GM21619 (cell line): ENCODE measurements around the gene HUNK.

Experiments
- ATAC-seq: cut with Tn5 transposase; IDR thresholded peaks from one replicate; pipeline ENCODE4 v1.9.1; 2021; ENCODE audit not compliant: unreplicated experiment

Gene HUNK

DNA sequence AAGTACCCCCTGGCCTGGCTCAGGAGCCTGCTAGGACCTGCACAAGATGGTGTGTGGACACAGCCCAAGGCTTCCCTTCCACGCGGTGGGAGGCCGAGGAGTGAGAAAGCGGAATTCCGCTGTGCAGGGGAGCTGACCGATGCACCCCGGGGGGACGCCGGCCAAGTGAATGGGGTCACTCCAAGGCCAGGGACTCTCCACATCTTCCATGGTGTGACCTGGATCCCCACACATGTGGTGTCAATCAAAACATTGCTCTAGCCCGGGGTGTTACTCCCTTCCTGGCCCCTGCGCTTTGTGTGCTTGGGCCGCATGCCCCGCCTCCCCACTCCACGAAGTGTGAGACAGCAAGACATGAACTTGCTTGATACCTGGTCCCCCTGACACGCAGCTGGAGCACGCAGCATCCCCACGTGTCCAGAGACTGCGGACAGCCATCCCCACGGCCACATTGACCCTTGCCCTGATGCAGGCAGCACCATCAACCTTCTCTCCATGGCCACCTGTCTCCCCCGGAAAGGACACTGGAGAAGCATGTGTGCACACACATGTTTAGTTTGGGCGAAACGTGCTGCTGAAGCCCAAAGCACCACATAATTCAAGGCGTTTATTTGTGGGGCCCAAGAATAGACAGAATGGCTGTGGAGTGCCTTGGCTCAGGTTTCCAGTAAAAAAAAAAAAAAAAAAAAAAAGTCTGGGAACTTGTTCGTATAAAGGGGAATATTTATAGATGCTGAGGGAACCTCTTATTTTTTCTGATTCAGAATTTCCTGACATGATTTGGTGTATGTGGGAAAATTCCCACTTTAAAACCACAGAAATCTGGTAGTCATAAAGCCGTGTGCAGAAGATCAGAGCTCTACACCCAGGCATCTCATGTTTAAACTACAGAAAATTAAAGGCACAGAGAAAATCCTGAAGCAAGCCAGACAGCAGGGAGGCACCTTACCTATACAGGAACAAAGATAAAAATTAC, 171.7 kb downstream of the HUNK start:
- no peak for ATAC-seq

GRCh38 chr21:32046191-32046590, 173.4 kb downstream of the HUNK start:
- no peak for ATAC-seq

DNA sequence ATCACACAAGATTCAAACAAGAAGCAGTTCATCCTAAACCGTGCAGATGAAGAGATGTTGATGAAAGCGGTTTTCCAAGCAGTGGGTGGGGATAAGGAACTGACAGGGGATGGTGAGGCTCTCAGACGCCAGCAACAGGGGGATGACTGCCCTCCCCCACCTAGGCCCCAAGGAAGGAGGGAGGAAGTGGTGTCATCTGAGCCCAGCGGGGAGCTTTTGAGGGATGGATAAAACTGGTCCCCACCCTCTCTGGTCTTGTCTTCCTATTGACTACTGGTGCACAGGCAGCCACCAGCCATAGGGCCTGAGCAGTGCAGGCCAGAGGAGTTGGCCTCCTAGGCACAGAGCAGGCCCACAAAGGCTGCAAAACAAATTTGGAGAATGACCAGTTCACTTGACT, 175.5 kb downstream of the HUNK start:
- ATAC-seq = no peak
